ENCODE results near the gene TOR1B.

The TOR1B gene

GRCh38 chr9:129828969-129829368 lies 26.0 kb downstream of the TOR1B start:
- no peak for TF ChIP-seq CTCF (IDR thresholded peaks at IDR 0.05; ENCODE audit: control extremely low read depth, extremely low read depth, low read depth, missing control alignments)
- ChIA-PET CTCF (no interaction called here), POLR2A (interaction anchor here (0.6 kb wide), 1 partner anchor 751 kb away, joined by 4 read pairs; the partner anchor contains the start of gene FUBP3)
- DNase-seq (ENCODE audit: extremely low spot score): no peak

GRCh38 chr9:129832982-129833381 lies 30.0 kb downstream of the TOR1B start:
- POLR2A ChIA-PET: no interaction called here
- no peak for TF ChIP-seq CTCF (IDR thresholded peaks at IDR 0.05; ENCODE audit: control extremely low read depth, extremely low read depth, low read depth, missing control alignments)
- CTCF ChIA-PET: no interaction called here

GRCh38 chr9:129834489-129835127 lies 31.6 kb downstream of the TOR1B start:
- CTCF ChIA-PET: interaction anchor here (1.4 kb wide), 1 partner anchor 8 kb away, joined by 4 read pairs; no protein-coding TSS in a partner anchor
- no peak for TF ChIP-seq CTCF (IDR thresholded peaks at IDR 0.05; ENCODE audit: control extremely low read depth, extremely low read depth, low read depth, missing control alignments)
- no peak for DNase-seq (ENCODE audit: extremely low spot score)
- POLR2A ChIA-PET: interaction anchor here (0.5 to 0.9 kb wide), 2 partner anchors 9 to 203 kb away, joined by 5 read pairs; no protein-coding TSS in a partner anchor

More at GRCh38 chr9:129832982-129833381, 30.0 kb downstream of the TOR1B start:
- no peak for DNase-seq (ENCODE audit: extremely low spot score)

- POLR2A ChIA-PET: interaction anchor here (0.9 kb wide), 1 partner anchor 9 kb away, joined by 5 read pairs; no protein-coding TSS in a partner anchor
- DNase-seq (ENCODE audit: extremely low spot score): peak; percentile 100
- CTCF ChIA-PET: interaction anchor here (1.4 kb wide), 1 partner anchor 9 kb away, joined by 4 read pairs; no protein-coding TSS in a partner anchor
- no peak for TF ChIP-seq CTCF (IDR thresholded peaks at IDR 0.05; ENCODE audit: control extremely low read depth, extremely low read depth, low read depth, missing control alignments)
Observed at GRCh38 chr9:129835128-129835859, 32.3 kb downstream of the TOR1B start, which contains the start of the genes C9orf78 and USP20. C9orf78 (minus strand) TSS chr9:129835275; CDS start chr9:129835221, 54 bp downstream. USP20 (plus strand) TSS chr9:129835458; CDS start chr9:129852556, 17,098 bp downstream.

- no peak for TF ChIP-seq CTCF (IDR thresholded peaks at IDR 0.05; ENCODE audit: control extremely low read depth, extremely low read depth, low read depth, missing control alignments)
- ChIA-PET CTCF (interaction anchor here (1.4 kb wide), 1 partner anchor 10 kb away, joined by 4 read pairs; no protein-coding TSS in a partner anchor), POLR2A (no interaction called here)
- no peak for DNase-seq (ENCODE audit: extremely low spot score)
Observed at GRCh38 chr9:129835860-129836223, 32.9 kb downstream of the TOR1B start.

- TF ChIP-seq CTCF (IDR thresholded peaks at IDR 0.05; ENCODE audit: control extremely low read depth, extremely low read depth, low read depth, missing control alignments): no peak
- no peak for DNase-seq (ENCODE audit: extremely low spot score)
- CTCF ChIA-PET: interaction anchor here (1.1 kb wide), 1 partner anchor 12 kb away, joined by 3 read pairs; no protein-coding TSS in a partner anchor
- POLR2A ChIA-PET: no interaction called here
Observed at GRCh38 chr9:129836311-129837007, 33.5 kb downstream of the TOR1B start.

Measured in GM10248 (cell line).